HepG2 (cell line): ENCODE results near the gene FGF19. TPM values are rescaled to one million over a fixed set of nuclear protein-coding genes. Genes with fewer than 3 reads are reported as not detected.

Source experiments
- ATAC-seq: fragments of 200-7000 bp; cut with Tn5 transposase; 3 replicates; pipeline ENCODE4 v1.9.1; 2020; ENCODE audit warnings: mild to moderate bottlenecking, moderate library complexity
- BruUV-seq: library from RNA; stranded (reverse); fragments of 400-500 nt; replicated peaks from 2 replicates; lab custom pipeline; 2021; lab: Mats Ljungman, UMichigan
- CTCF ChIA-PET: fragments of 300-600 bp; formaldehyde crosslinking; extraction: SDS; loops from one replicate; lab custom pipeline; 2021; ENCODE audit warnings: low total read pairs, inconsistent platforms, low intra/inter-chr PET ratio; lab: Yijun Ruan, JAX
- POLR2A ChIA-PET: fragments of 350-600 bp; sonication (Branson Sonifier 250); formaldehyde crosslinking; loops from one replicate; lab custom pipeline; 2020; ENCODE audit warnings: antibody characterized with exemption, inconsistent platforms; lab: Yijun Ruan, JAX
- DNase-seq: peaks from one replicate; pipeline ENCODE4 v3.0.0-alpha.2; 2015; ENCODE audit warnings: low spot score
- FAIRE-seq: peaks from 3 replicates; lab custom pipeline; 2011; peaks lifted over from hg19 to GRCh38; lab: Jason Lieb, UNC
- H2AFZ ChIP-seq: one replicate; pipeline ENCODE4 v1.6.1; 2011; ENCODE audit warnings: low read length, inconsistent platforms
- H3K27ac ChIP-seq: fragments of 300-600 bp; 3 replicates; pipeline ENCODE4 v1.8.0; 2011; ENCODE audit warnings: mixed run types, mild to moderate bottlenecking, mixed read lengths, low read length, inconsistent platforms; ENCODE audit not compliant: insufficient read depth; ENCODE audit errors: extremely low read length
- H3K27me3 ChIP-seq, 2 experiments: fragments of 200-600 bp in 1 of 2; 2 replicates in 1 of 2; 3 replicates in 1 of 2; pipeline versions ENCODE4 v1.6.0 to v1.8.0; 2011; ENCODE audit warnings: low read length in 2 of 2, mild to moderate bottlenecking in 2 of 2, moderate library complexity in 2 of 2, inconsistent platforms in 1 of 2; ENCODE audit not compliant: insufficient read depth in 2 of 2, control insufficient read depth in 1 of 2
- H3K36me3 ChIP-seq, 2 experiments: fragments of 200-600 bp in 1 of 2; replicated peaks in 1 of 2; 2 replicates in 1 of 2; 3 replicates in 1 of 2; pipeline versions ENCODE4 v1.5.1 to v1.8.0; 2011; ENCODE audit warnings: low read length in 2 of 2, inconsistent platforms in 1 of 2; ENCODE audit not compliant: insufficient read depth in 2 of 2, control insufficient read depth in 1 of 2
- H3K4me1 ChIP-seq: 2 replicates; pipeline ENCODE4 v1.5.1; 2012; ENCODE audit warnings: low read length, inconsistent platforms; ENCODE audit not compliant: insufficient read depth
- H3K4me2 ChIP-seq: 2 replicates; pipeline ENCODE4 v1.6.0; 2011; ENCODE audit warnings: low read depth, low read length, inconsistent platforms
- H3K4me3 ChIP-seq, 3 experiments: fragments of 200-600 bp in 1 of 3; sonication (generic), shearing (Covaris generic) in 1 of 3; replicated peaks in 1 of 3; 2 replicates each; pipeline ENCODE4 v1.5.1; 2011 to 2016; ENCODE audit warnings: low read length in 3 of 3, inconsistent platforms in 2 of 3, low read depth in 2 of 3, mild to moderate bottlenecking in 2 of 3, control low read depth in 1 of 3, mixed read lengths in 1 of 3; ENCODE audit not compliant: insufficient read depth in 1 of 3
- H3K79me2 ChIP-seq: one replicate; pipeline ENCODE4 v1.6.1; 2011; ENCODE audit warnings: low read length, inconsistent platforms; ENCODE audit not compliant: insufficient read depth
- H3K9ac ChIP-seq: 2 replicates; pipeline ENCODE4 v1.6.0; 2011; ENCODE audit warnings: mild to moderate bottlenecking, low read depth, low read length, inconsistent platforms; ENCODE audit not compliant: insufficient read depth
- H3K9me3 ChIP-seq: 2 replicates; pipeline ENCODE4 v1.5.1; 2012; ENCODE audit warnings: mild to moderate bottlenecking, low read length
- H4K20me1 ChIP-seq: 2 replicates; pipeline ENCODE4 v1.6.0; 2011; ENCODE audit warnings: inconsistent platforms, mild to moderate bottlenecking, low read length, moderate library complexity; ENCODE audit not compliant: insufficient read depth
- CEBPG ChIP-seq: IDR thresholded peaks from 2 replicates; pipeline ENCODE4 v1.6.1; 2016
- CHCHD3 ChIP-seq: sonication (generic); formaldehyde crosslinking; IDR thresholded peaks from 2 replicates; pipeline ENCODE4 v1.8.0; 2022; ENCODE audit warnings: mild to moderate bottlenecking, missing genetic modification reagents, moderate library complexity
- DRAP1 ChIP-seq: IDR thresholded peaks from 2 replicates; pipeline ENCODE4 v1.6.1; 2016; ENCODE audit warnings: missing genetic modification reagents, missing compliant biosample characterization
- EEA1 ChIP-seq: sonication (generic); formaldehyde crosslinking; IDR thresholded peaks from 2 replicates; pipeline ENCODE4 v1.5.1; 2020; ENCODE audit warnings: mild to moderate bottlenecking, missing genetic modification reagents, borderline replicate concordance
- IRF1 ChIP-seq: sonication (generic); formaldehyde crosslinking; IDR thresholded peaks from 2 replicates; pipeline ENCODE4 v1.4.0; 2020; ENCODE audit warnings: low read depth, mild to moderate bottlenecking, missing genetic modification reagents
- NKX3-1 ChIP-seq: sonication (generic); formaldehyde crosslinking; IDR thresholded peaks from 2 replicates; pipeline ENCODE4 v1.5.0; 2020; ENCODE audit warnings: missing genetic modification reagents
- PRPF4 ChIP-seq: fragments of 200-400 bp; formaldehyde crosslinking; IDR thresholded peaks from 2 replicates; pipeline ENCODE4 v1.6.1; 2016; ENCODE audit warnings: low read length, low read depth; ENCODE audit not compliant: poor library complexity, severe bottlenecking
- ZNF230 ChIP-seq: sonication (generic); formaldehyde crosslinking; IDR thresholded peaks from 2 replicates; pipeline ENCODE4 v1.4.0; 2020; ENCODE audit warnings: mild to moderate bottlenecking, missing genetic modification reagents
- ZNF317 ChIP-seq: sonication (generic); formaldehyde crosslinking; IDR thresholded peaks from 2 replicates; pipeline ENCODE4 v1.5.0; 2020; ENCODE audit warnings: mild to moderate bottlenecking, missing genetic modification reagents
- WGBS: methylation state at CpG from one replicate; pipeline ENCODE4 v1.1.6; 2017; ENCODE audit warnings: low lambda C conversion rate; 5-methylcytosine and 5-hydroxymethylcytosine counted together
- in situ Hi-C: cut with HindIII; loops from 2 replicates; pipeline ENCODE4 v1.10.0; 2017; ENCODE audit warnings: low pct_unique_long_range_greater_than_20kb; ENCODE audit not compliant: extremely low pct_ligation_motif_present
- intact Hi-C: fragments of 100-400 bp; cut with micrococcal nuclease; formaldehyde crosslinking; loops from one replicate; pipeline ENCODE4 v1.10.0; 2022; ENCODE audit not compliant: unreplicated experiment
- polyA plus RNA-seq, 8 experiments: library from polyadenylated mRNA; depleted of rRNA in 3 of 8; stranded (reverse) in 7 of 8; unstranded in 1 of 8; fragments of >200 nt; fragmentation: Illumina TruSeq in 4 of 8; extraction: Trizol in 4 of 8; gene quantifications; 2 replicates each; pipeline versions ENCODE4 v1.2.1 to v1.2.3, GENCODE V29; 2011 to 2016; ENCODE audit warnings: low read depth in 4 of 8, missing spikeins in 1 of 8, mixed read lengths in 1 of 8; ENCODE audit not compliant: insufficient read depth in 1 of 8
- total RNA-seq, 5 experiments: library from RNA; depleted of rRNA; stranded (reverse); fragments of >200 nt; fragmentation: Illumina TruSeq; extraction: Trizol; gene quantifications; 2 replicates each; pipeline ENCODE4 v1.2.3, GENCODE V29; 2016; ENCODE audit warnings: low read depth in 1 of 5

FGF19 gene
- total and polyA plus RNA-seq, 2 of the 13 experiments (the other 11 are each of a cell fraction or from before 2014, with no cell fraction given), result 0.07 TPM; not detected in 1

GRCh38 chr11:69704508-69705253 lies 859 bp upstream of the FGF19 start:
- no TSS peak for BruUV-seq
- no peaks in the 10 kb centered on the region for H4K20me1 ChIP-seq
- H3K4me3 ChIP-seq, result no peak overlapping the region
- H3K4me2 ChIP-seq, result no peak overlapping the region
- no peaks in the 10 kb centered on the region for H3K36me3 ChIP-seq
- ChIA-PET CTCF (no interaction called here), POLR2A (no interaction called here)
- FAIRE-seq (no peak), DNase-seq (no peak), ATAC-seq (no peak)
- no peaks in the 10 kb centered on the region for H3K9me3 ChIP-seq
- WGBS, result 94% methylated on average over 61 of the region's 63 CpGs
- no peak overlapping the region for H3K27ac ChIP-seq
- H3K9ac ChIP-seq, result no peak overlapping the region
- H3K4me1 ChIP-seq, result peaks cover 84% of the 10 kb centered on the region
- in situ Hi-C loops (no loop called here), intact Hi-C loops (loop anchor here (5.0 kb wide), 1 partner anchor 98 kb away; no protein-coding TSS in a partner anchor)
- H2AFZ ChIP-seq, result no peak overlapping the region
- H3K79me2 ChIP-seq, result no peaks in the 10 kb centered on the region
- no peak for TF ChIP-seq EEA1
- no peak for TF ChIP-seq DRAP1 (CRISPR knock-in tag)
- TF ChIP-seq CEBPG, result no peak
- TF ChIP-seq PRPF4, result peak; percentile 69
- TF ChIP-seq NKX3-1 (CRISPR knock-in tag), result no peak
- TF ChIP-seq CHCHD3 (CRISPR knock-in tag), result no peak
- no peak for TF ChIP-seq IRF1
- no peak for TF ChIP-seq ZNF230 (CRISPR knock-in tag)
- TF ChIP-seq ZNF317 (CRISPR knock-in tag), result no peak
- TF ChIP-seq, all 625 proteins: peak for 1
- H3K27me3 ChIP-seq, result no peaks in the 10 kb centered on the region
